ENCODE measurements around the gene EIF4G3.
"Not testable (repeated sequence)": the region's sequence is repeated elsewhere in the genome, so short reads cannot be mapped to it uniquely, and the experiment has no call there.

EIF4G3 gene

DNA sequence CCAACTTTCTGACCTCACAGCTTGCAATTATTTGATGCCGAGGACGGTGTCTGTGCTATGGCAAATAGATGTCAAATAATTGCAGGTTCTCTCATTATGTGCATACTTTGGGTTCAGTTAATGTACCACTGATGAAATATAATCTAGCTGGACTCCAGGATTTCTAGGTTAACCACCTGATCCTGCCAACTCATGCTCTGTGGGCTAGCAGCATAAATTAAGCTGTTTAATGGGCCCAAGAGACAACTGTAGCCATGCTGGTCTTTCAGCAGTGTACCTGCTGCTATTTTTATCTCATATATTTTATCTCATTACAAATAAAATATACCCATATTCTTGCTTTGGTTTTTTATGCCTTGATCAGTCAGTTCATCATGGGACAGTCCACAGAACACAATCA is 346.3 kb downstream of the EIF4G3 start:
- Histone ChIP-seq H3K27ac (ENCODE audit: low read depth, low read length, severe bottlenecking) (no peak overlapping the region), H3K4me1 (ENCODE audit: control insufficient read depth, insufficient read depth, low read length, poor library complexity, severe bottlenecking) (no peaks in the 10 kb centered on the region), H3K36me3 (ENCODE audit: control insufficient read depth, insufficient read depth, low read length) (peaks cover 49% of the 10 kb centered on the region), H3K9me3 (ENCODE audit: control insufficient read depth, low read length) (no peaks in the 10 kb centered on the region), H3K4me3 (ENCODE audit: extremely low read depth, insufficient read depth, low read length, poor library complexity, severe bottlenecking) (no peak overlapping the region)
- WGBS, 2 experiments (ENCODE audit: insufficient coverage in 2 of 2): 100% methylated on average over 1 of the region's 2 CpGs; no CpG with 5 or more reads in 1 of the 2 experiments

DNA sequence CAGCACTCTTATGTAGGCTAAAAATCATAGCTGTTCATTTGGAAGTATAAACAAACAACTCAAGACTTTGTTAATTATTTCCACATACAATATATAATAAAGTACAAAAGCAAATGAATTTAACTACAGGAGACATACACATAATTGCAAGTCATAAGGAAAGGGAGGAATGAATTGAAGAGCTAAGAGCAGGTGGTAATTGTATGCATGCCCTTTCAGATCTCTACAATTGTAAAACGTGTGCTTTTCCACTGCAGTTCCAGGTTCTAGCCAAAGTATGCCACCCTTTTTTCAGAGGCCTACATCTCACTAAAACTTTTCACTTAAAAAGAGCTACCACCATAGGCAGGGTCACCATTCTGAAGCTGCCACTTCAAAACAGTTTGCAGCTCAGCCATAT is 346.8 kb downstream of the EIF4G3 start:
- H3K4me1 ChIP-seq (ENCODE audit: control insufficient read depth, insufficient read depth, low read length, poor library complexity, severe bottlenecking): no peaks in the 10 kb centered on the region
- no peaks in the 10 kb centered on the region for H3K9me3 ChIP-seq (ENCODE audit: control insufficient read depth, low read length)
- 93% methylated on average over 1 of the region's 1 CpG; no CpG with 5 or more reads in 1 of the 2 experiments for WGBS, 2 experiments (ENCODE audit: insufficient coverage in 2 of 2)
- H3K27ac ChIP-seq (ENCODE audit: low read depth, low read length, severe bottlenecking): no peak overlapping the region
- no peak overlapping the region for H3K4me3 ChIP-seq (ENCODE audit: extremely low read depth, insufficient read depth, low read length, poor library complexity, severe bottlenecking)
- H3K36me3 ChIP-seq (ENCODE audit: control insufficient read depth, insufficient read depth, low read length): peaks cover 53% of the 10 kb centered on the region

- H3K9me3 ChIP-seq (ENCODE audit: control insufficient read depth, low read length): no peaks in the 10 kb centered on the region
- no peaks in the 10 kb centered on the region for H3K4me1 ChIP-seq (ENCODE audit: control insufficient read depth, insufficient read depth, low read length, poor library complexity, severe bottlenecking)
- no CpG with 5 or more reads among the region's 1 CpG for WGBS, 2 experiments (ENCODE audit: insufficient coverage in 2 of 2)
- H3K4me3 ChIP-seq (ENCODE audit: extremely low read depth, insufficient read depth, low read length, poor library complexity, severe bottlenecking): no peak overlapping the region
- H3K36me3 ChIP-seq (ENCODE audit: control insufficient read depth, insufficient read depth, low read length): peaks cover 57% of the 10 kb centered on the region
- H3K27ac ChIP-seq (ENCODE audit: low read depth, low read length, severe bottlenecking): no peak overlapping the region
Measured at GRCh38 chr1:20829531-20829930, 347.2 kb downstream of the EIF4G3 start.

- H3K9me3 ChIP-seq (ENCODE audit: control insufficient read depth, low read length): no peaks in the 10 kb centered on the region
- peaks cover 76% of the 10 kb centered on the region for H3K36me3 ChIP-seq (ENCODE audit: control insufficient read depth, insufficient read depth, low read length)
- no peaks in the 10 kb centered on the region for H3K4me1 ChIP-seq (ENCODE audit: control insufficient read depth, insufficient read depth, low read length, poor library complexity, severe bottlenecking)
- H3K27ac ChIP-seq (ENCODE audit: low read depth, low read length, severe bottlenecking): no peak overlapping the region
- H3K4me3 ChIP-seq (ENCODE audit: extremely low read depth, insufficient read depth, low read length, poor library complexity, severe bottlenecking): no peak overlapping the region
Measured at GRCh38 chr1:20823845-20824244, 352.9 kb downstream of the EIF4G3 start.

DNA sequence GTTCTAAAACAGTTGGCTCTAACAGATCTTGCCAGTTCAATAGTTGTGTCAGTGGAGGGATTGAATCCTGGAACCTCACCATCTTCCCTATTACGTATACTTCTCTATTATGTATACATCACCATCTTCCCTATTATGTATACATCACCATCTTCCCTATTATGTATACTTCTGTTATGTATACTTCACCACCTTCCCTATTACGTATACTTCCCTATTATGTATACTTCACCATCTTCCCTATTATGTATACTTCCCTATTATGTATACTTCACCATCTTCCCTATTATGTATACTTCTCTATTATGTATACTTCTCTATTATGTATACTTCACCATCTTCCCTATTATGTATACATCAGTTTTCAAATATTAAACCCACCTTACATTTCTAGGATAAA is 355.2 kb downstream of the EIF4G3 start:
- H3K36me3 ChIP-seq (ENCODE audit: control insufficient read depth, insufficient read depth, low read length): peaks cover 74% of the 10 kb centered on the region
- H3K9me3 ChIP-seq (ENCODE audit: control insufficient read depth, low read length): no peaks in the 10 kb centered on the region
- H3K27ac ChIP-seq (ENCODE audit: low read depth, low read length, severe bottlenecking): no peak overlapping the region
- H3K4me1 ChIP-seq (ENCODE audit: control insufficient read depth, insufficient read depth, low read length, poor library complexity, severe bottlenecking): no peaks in the 10 kb centered on the region
- WGBS, 2 experiments (ENCODE audit: insufficient coverage in 2 of 2): 100% methylated on average over 1 of the region's 2 CpGs; no CpG with 5 or more reads in 1 of the 2 experiments
- no peak overlapping the region for H3K4me3 ChIP-seq (ENCODE audit: extremely low read depth, insufficient read depth, low read length, poor library complexity, severe bottlenecking)

- Histone ChIP-seq H3K27ac (ENCODE audit: low read depth, low read length, severe bottlenecking) (no peak overlapping the region), H3K9me3 (ENCODE audit: control insufficient read depth, low read length) (no peaks in the 10 kb centered on the region), H3K4me1 (ENCODE audit: control insufficient read depth, insufficient read depth, low read length, poor library complexity, severe bottlenecking) (no peaks in the 10 kb centered on the region), H3K4me3 (ENCODE audit: extremely low read depth, insufficient read depth, low read length, poor library complexity, severe bottlenecking) (no peak overlapping the region), H3K36me3 (ENCODE audit: control insufficient read depth, insufficient read depth, low read length) (peaks cover 62% of the 10 kb centered on the region)
- 90 to 96% methylated on average over 3 to 4 of the region's 5 CpGs for WGBS, 2 experiments (ENCODE audit: insufficient coverage in 2 of 2)
Measured at GRCh38 chr1:20819818-20820217, 356.9 kb downstream of the EIF4G3 start.

DNA sequence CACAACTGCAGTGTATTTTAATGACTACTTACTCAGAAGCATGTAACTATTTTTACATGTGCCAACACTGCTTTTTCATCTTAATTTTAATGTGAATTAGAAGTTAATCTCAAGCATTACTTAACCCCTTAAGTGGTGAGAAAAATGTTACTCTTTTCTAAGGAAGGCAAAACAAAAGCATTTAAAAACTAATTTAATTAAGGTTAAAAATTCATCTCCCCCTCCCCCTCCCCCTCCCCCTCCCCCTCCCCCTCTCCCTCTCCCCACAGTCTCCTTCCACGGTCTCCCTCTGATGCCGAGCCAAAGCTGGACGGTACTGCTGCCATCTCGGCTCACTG is 362.2 kb downstream of the EIF4G3 start:
- H3K27ac ChIP-seq (ENCODE audit: low read depth, low read length, severe bottlenecking): no peak overlapping the region
- H3K9me3 ChIP-seq (ENCODE audit: control insufficient read depth, low read length): no peaks in the 10 kb centered on the region
- no peak overlapping the region for H3K4me3 ChIP-seq (ENCODE audit: extremely low read depth, insufficient read depth, low read length, poor library complexity, severe bottlenecking)
- no peaks in the 10 kb centered on the region for H3K4me1 ChIP-seq (ENCODE audit: control insufficient read depth, insufficient read depth, low read length, poor library complexity, severe bottlenecking)
- H3K36me3 ChIP-seq (ENCODE audit: control insufficient read depth, insufficient read depth, low read length): peaks cover 48% of the 10 kb centered on the region
- WGBS, 2 experiments (ENCODE audit: insufficient coverage in 2 of 2): no CpG with 5 or more reads among the region's 4 CpGs

GRCh38 chr1:20811916-20812315 is 364.8 kb downstream of the EIF4G3 start:
- Histone ChIP-seq H3K9me3 (ENCODE audit: control insufficient read depth, low read length) (no peaks in the 10 kb centered on the region), H3K27ac (ENCODE audit: low read depth, low read length, severe bottlenecking) (no peak overlapping the region), H3K36me3 (ENCODE audit: control insufficient read depth, insufficient read depth, low read length) (peaks cover 40% of the 10 kb centered on the region), H3K4me3 (ENCODE audit: extremely low read depth, insufficient read depth, low read length, poor library complexity, severe bottlenecking) (no peak overlapping the region), H3K4me1 (ENCODE audit: control insufficient read depth, insufficient read depth, low read length, poor library complexity, severe bottlenecking) (no peaks in the 10 kb centered on the region)
- 96 to 97% methylated on average over 3 of the region's 5 CpGs for WGBS, 2 experiments (ENCODE audit: insufficient coverage in 2 of 2)

GRCh38 chr1:20793236-20793635 is 383.5 kb downstream of the EIF4G3 start:
- Histone ChIP-seq H3K9me3 (ENCODE audit: control insufficient read depth, low read length) (no peaks in the 10 kb centered on the region), H3K4me1 (ENCODE audit: control insufficient read depth, insufficient read depth, low read length, poor library complexity, severe bottlenecking) (no peaks in the 10 kb centered on the region), H3K36me3 (ENCODE audit: control insufficient read depth, insufficient read depth, low read length) (no peaks in the 10 kb centered on the region), H3K4me3 (ENCODE audit: extremely low read depth, insufficient read depth, low read length, poor library complexity, severe bottlenecking) (no peak overlapping the region), H3K27ac (ENCODE audit: low read depth, low read length, severe bottlenecking) (no peak overlapping the region)
- no CpG with 5 or more reads among the region's 4 CpGs for WGBS, 2 experiments (ENCODE audit: insufficient coverage in 2 of 2)

DNA sequence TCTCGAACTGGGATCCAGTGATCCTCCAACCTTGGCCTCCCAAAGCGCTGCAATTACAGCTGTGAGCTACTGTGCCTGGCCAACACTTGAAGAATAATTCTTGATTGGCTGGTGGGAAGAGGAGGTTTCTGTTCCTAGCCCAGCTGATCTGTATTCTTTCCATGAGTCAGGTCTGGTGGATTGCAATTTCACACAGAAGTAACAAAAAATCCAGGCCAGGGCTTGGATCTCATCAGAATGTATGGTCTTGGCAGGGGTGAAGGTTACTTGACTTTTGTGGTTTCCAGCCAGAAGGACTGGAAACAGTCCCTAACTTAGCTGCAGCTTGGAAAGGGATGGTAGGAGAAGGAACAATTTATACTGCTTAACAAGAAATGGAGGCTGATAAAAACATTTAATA is 384.5 kb downstream of the EIF4G3 start:
- H3K27ac ChIP-seq (ENCODE audit: low read depth, low read length, severe bottlenecking): no peak overlapping the region
- WGBS, 2 experiments (ENCODE audit: insufficient coverage in 2 of 2): 83 to 100% methylated on average over 1 to 2 of the region's 2 CpGs
- no peaks in the 10 kb centered on the region for H3K4me1 ChIP-seq (ENCODE audit: control insufficient read depth, insufficient read depth, low read length, poor library complexity, severe bottlenecking)
- H3K9me3 ChIP-seq (ENCODE audit: control insufficient read depth, low read length): no peaks in the 10 kb centered on the region
- no peak overlapping the region for H3K4me3 ChIP-seq (ENCODE audit: extremely low read depth, insufficient read depth, low read length, poor library complexity, severe bottlenecking)
- H3K36me3 ChIP-seq (ENCODE audit: control insufficient read depth, insufficient read depth, low read length): no peaks in the 10 kb centered on the region

DNA sequence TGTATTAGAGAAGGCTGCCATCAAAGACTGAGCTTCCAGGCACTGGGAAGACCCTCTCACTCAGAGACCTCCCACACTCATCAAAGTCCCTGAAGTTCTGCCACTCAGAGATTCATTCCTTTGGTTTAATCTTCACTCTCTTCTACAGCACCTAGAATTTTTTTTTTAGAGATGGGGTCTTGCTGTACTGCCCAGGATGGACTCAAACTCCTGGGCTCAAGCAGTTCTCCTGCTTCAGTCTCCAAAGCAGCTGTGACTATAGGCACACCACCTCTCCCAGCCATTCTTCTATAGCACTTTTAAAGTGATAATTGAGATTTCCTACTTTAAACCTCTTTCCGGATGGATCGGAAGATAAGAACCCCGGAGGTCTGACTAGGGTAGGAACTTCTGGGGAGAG is 385.9 kb downstream of the EIF4G3 start:
- Histone ChIP-seq H3K9me3 (ENCODE audit: control insufficient read depth, low read length) (no peaks in the 10 kb centered on the region), H3K4me3 (ENCODE audit: extremely low read depth, insufficient read depth, low read length, poor library complexity, severe bottlenecking) (no peak overlapping the region), H3K4me1 (ENCODE audit: control insufficient read depth, insufficient read depth, low read length, poor library complexity, severe bottlenecking) (no peaks in the 10 kb centered on the region), H3K27ac (ENCODE audit: low read depth, low read length, severe bottlenecking) (no peak overlapping the region), H3K36me3 (ENCODE audit: control insufficient read depth, insufficient read depth, low read length) (no peaks in the 10 kb centered on the region)
- 94% methylated on average over 3 of the region's 3 CpGs; no CpG with 5 or more reads in 1 of the 2 experiments for WGBS, 2 experiments (ENCODE audit: insufficient coverage in 2 of 2)

GRCh38 chr1:20789598-20789997 is 387.1 kb downstream of the EIF4G3 start:
- not testable (repeated sequence) for H3K9me3 ChIP-seq (ENCODE audit: control insufficient read depth, low read length); H3K4me3 ChIP-seq (ENCODE audit: extremely low read depth, insufficient read depth, low read length, poor library complexity, severe bottlenecking); H3K4me1 ChIP-seq (ENCODE audit: control insufficient read depth, insufficient read depth, low read length, poor library complexity, severe bottlenecking); H3K36me3 ChIP-seq (ENCODE audit: control insufficient read depth, insufficient read depth, low read length); H3K27ac ChIP-seq (ENCODE audit: low read depth, low read length, severe bottlenecking)
- 94% methylated on average over 8 of the region's 9 CpGs; no CpG with 5 or more reads in 1 of the 2 experiments for WGBS, 2 experiments (ENCODE audit: insufficient coverage in 2 of 2)

Measured in mesodermal cell (in vitro differentiated cells).